ENCODE data around the gene ARHGAP23. TPM values are rescaled to one million over a fixed set of nuclear protein-coding genes. Genes with fewer than 3 reads are reported as not detected.

The ARHGAP23 gene, protein sequence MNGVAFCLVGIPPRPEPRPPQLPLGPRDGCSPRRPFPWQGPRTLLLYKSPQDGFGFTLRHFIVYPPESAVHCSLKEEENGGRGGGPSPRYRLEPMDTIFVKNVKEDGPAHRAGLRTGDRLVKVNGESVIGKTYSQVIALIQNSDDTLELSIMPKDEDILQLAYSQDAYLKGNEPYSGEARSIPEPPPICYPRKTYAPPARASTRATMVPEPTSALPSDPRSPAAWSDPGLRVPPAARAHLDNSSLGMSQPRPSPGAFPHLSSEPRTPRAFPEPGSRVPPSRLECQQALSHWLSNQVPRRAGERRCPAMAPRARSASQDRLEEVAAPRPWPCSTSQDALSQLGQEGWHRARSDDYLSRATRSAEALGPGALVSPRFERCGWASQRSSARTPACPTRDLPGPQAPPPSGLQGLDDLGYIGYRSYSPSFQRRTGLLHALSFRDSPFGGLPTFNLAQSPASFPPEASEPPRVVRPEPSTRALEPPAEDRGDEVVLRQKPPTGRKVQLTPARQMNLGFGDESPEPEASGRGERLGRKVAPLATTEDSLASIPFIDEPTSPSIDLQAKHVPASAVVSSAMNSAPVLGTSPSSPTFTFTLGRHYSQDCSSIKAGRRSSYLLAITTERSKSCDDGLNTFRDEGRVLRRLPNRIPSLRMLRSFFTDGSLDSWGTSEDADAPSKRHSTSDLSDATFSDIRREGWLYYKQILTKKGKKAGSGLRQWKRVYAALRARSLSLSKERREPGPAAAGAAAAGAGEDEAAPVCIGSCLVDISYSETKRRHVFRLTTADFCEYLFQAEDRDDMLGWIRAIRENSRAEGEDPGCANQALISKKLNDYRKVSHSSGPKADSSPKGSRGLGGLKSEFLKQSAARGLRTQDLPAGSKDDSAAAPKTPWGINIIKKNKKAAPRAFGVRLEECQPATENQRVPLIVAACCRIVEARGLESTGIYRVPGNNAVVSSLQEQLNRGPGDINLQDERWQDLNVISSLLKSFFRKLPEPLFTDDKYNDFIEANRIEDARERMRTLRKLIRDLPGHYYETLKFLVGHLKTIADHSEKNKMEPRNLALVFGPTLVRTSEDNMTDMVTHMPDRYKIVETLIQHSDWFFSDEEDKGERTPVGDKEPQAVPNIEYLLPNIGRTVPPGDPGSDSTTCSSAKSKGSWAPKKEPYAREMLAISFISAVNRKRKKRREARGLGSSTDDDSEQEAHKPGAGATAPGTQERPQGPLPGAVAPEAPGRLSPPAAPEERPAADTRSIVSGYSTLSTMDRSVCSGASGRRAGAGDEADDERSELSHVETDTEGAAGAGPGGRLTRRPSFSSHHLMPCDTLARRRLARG (N-terminal part only)
- total RNA-seq = 1 to 10 TPM in 1 of 2 experiments, under 1 TPM in 1; 0.48 to 1.0 TPM
- polyA plus RNA-seq = not detected

DNA sequence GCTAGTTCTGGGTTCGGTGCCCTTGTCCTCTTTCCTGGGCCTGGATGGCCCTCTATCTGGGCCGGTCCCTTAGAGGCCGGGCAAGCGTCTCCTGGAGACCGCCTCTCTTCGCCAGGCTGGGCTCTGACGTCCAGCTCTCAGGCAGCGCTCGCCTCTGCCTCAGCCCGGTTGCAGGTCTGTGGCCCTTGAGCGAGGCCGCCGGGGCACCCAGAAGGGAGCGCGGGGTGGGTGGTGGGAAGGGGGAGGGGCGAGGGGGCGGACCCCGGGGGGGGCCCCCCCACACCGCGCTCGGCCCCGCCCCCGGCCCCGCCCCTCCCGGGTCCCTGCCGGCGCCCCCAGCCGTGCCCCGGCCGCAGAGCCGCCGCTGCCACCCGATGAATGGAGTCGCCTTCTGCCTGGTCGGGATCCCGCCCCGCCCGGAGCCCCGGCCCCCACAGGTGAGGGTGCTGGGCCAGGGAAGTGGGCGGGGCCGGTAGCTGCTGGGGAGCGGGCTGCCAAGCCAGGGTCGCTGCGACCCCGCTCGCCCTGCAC, at the start of gene ARHGAP23:
TSS of gene ARHGAP23 (plus strand) at position 353 of the 531 bp plus-strand sequence. CDS start at position 375, 22 bp downstream.
- Histone ChIP-seq H3K36me3 (ENCODE audit: insufficient read depth, low read length) (no peaks in the 10 kb centered on the region), H3K4me3 (ENCODE audit: low read length) (peak within 1 kb of the TSS; percentile 50), H3K27me3 (ENCODE audit: insufficient read depth, low read length, poor library complexity, severe bottlenecking) (peaks cover 5% of the 10 kb centered on the region), H3K4me1 (ENCODE audit: insufficient read depth, low read length) (peaks cover 9% of the 10 kb centered on the region), H3K9me3 (ENCODE audit: low read length) (no peaks in the 10 kb centered on the region), H3K27ac (ENCODE audit: low read depth, low read length) (no peak within 1 kb of the TSS)
- H3K4me3 Mint-ChIP-seq = peak within 1 kb of the TSS; percentile 64 to 89 (median 71)
- peak within 1 kb of the TSS in 5 of 8 donors; percentile 11 to 88 (median 39) for H3K27ac Mint-ChIP-seq
- no peaks in the 10 kb centered on the region for H3K36me3 Mint-ChIP-seq
- H3K4me1 Mint-ChIP-seq = peaks cover 6 to 20% (median 9%) of the 10 kb centered on the region in 3 donors
- H3K27me3 Mint-ChIP-seq = peaks cover 25 to 55% of the 10 kb centered on the region in 2 donors
- DNase-seq = peak; percentile 24 to 57 (median 31)
- CTCF ChIA-PET = interaction anchor here (2.0 kb wide), 1 partner anchor 79 kb away, joined by 5 read pairs; no protein-coding TSS in a partner anchor
- POLR2A ChIA-PET = no interaction called here
- H3K9me3 Mint-ChIP-seq = no peaks in the 10 kb centered on the region

GRCh38 chr17:38379448-38379847, 48.8 kb upstream of the ARHGAP23 start:
- H3K4me1 ChIP-seq (ENCODE audit: insufficient read depth, low read length) = no peaks in the 10 kb centered on the region
- CTCF ChIA-PET = no interaction called here
- H3K4me3 ChIP-seq (ENCODE audit: low read length) = no peak overlapping the region
- DNase-seq = no peak
- H3K27me3 Mint-ChIP-seq = no peaks in the 10 kb centered on the region
- no peaks in the 10 kb centered on the region for H3K4me1 Mint-ChIP-seq
- no peak overlapping the region for H3K4me3 Mint-ChIP-seq
- POLR2A ChIA-PET = no interaction called here
- peaks cover 7% of the 10 kb centered on the region for H3K36me3 ChIP-seq (ENCODE audit: insufficient read depth, low read length)
- no peak overlapping the region for H3K27ac Mint-ChIP-seq
- H3K27me3 ChIP-seq (ENCODE audit: insufficient read depth, low read length, poor library complexity, severe bottlenecking) = no peaks in the 10 kb centered on the region
- peaks cover 0 to 58% (median 17%) of the 10 kb centered on the region in 3 donors for H3K36me3 Mint-ChIP-seq
- H3K9me3 ChIP-seq (ENCODE audit: low read length) = no peaks in the 10 kb centered on the region
- no peak overlapping the region for H3K27ac ChIP-seq (ENCODE audit: low read depth, low read length)
- no peaks in the 10 kb centered on the region for H3K9me3 Mint-ChIP-seq

DNA sequence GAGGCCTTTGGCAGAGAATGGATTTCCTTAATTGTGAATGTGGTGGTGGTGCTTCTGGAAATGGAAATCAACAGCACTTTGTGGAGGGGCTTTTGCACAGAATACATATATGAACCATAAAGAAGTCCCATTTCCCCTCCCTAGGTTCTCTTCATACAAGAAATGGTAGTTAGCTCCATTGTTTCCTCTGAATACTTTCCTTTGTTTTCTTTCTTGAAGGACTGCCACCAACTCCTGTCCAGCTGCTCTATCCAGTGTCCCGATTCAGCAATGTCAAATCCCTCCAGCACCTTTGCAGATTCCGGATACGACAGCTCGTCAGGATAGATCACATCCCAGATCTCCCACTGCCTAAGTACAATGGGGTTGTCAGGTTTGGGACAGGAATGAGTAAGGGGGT, 33.2 kb upstream of the ARHGAP23 start:
- DNase-seq = no peak
- Mint-ChIP-seq H3K36me3 (peaks cover 9 to 67% (median 22%) of the 10 kb centered on the region in 3 donors), H3K27ac (peak overlapping the region in 1 of 8 donors; percentile 30), H3K4me1 (no peaks in the 10 kb centered on the region), H3K9me3 (no peaks in the 10 kb centered on the region), H3K27me3 (peaks cover 0 to 1% of the 10 kb centered on the region in 2 donors), H3K4me3 (no peak overlapping the region)
- Histone ChIP-seq H3K27me3 (ENCODE audit: insufficient read depth, low read length, poor library complexity, severe bottlenecking) (no peaks in the 10 kb centered on the region), H3K36me3 (ENCODE audit: insufficient read depth, low read length) (peaks cover 23% of the 10 kb centered on the region), H3K9me3 (ENCODE audit: low read length) (no peaks in the 10 kb centered on the region), H3K4me3 (ENCODE audit: low read length) (no peak overlapping the region), H3K27ac (ENCODE audit: low read depth, low read length) (no peak overlapping the region), H3K4me1 (ENCODE audit: insufficient read depth, low read length) (no peaks in the 10 kb centered on the region)
- POLR2A ChIA-PET = no interaction called here
- CTCF ChIA-PET = interaction anchor here (2.2 kb wide), 1 partner anchor 19 kb away, joined by 7 read pairs; no protein-coding TSS in a partner anchor

GRCh38 chr17:38397227-38397626, 31.0 kb upstream of the ARHGAP23 start:
- Histone ChIP-seq H3K4me1 (ENCODE audit: insufficient read depth, low read length) (no peaks in the 10 kb centered on the region), H3K27ac (ENCODE audit: low read depth, low read length) (no peak overlapping the region), H3K27me3 (ENCODE audit: insufficient read depth, low read length, poor library complexity, severe bottlenecking) (no peaks in the 10 kb centered on the region), H3K36me3 (ENCODE audit: insufficient read depth, low read length) (peaks cover 34% of the 10 kb centered on the region), H3K9me3 (ENCODE audit: low read length) (no peaks in the 10 kb centered on the region), H3K4me3 (ENCODE audit: low read length) (no peak overlapping the region)
- no peak for DNase-seq
- no peak overlapping the region for H3K4me3 Mint-ChIP-seq
- ChIA-PET CTCF (no interaction called here), POLR2A (no interaction called here)
- H3K27me3 Mint-ChIP-seq = no peaks in the 10 kb centered on the region
- no peaks in the 10 kb centered on the region for H3K4me1 Mint-ChIP-seq
- H3K9me3 Mint-ChIP-seq = no peaks in the 10 kb centered on the region
- H3K27ac Mint-ChIP-seq = no peak overlapping the region
- peaks cover 9 to 82% (median 24%) of the 10 kb centered on the region in 3 donors for H3K36me3 Mint-ChIP-seq

DNA sequence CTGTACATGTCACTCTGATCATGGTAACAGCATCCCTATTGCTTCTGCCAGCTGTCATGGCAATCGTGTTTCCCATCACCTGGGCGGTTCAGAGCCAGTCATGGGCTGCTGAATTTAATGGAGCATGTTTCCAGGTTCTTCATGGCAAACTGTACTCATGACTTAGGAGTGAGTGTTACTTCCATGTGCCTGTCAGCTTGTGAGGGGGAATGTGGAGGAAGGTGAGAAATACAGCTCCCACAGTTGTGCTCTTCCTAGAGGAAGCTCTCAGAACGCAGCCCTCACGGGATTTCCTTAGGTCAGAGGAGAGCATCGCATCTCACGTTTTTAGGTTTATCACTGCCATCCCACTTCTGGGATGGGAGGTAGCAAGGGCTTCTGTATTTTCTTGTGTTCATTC, 28.0 kb upstream of the ARHGAP23 start:
- peaks cover 9 to 65% (median 23%) of the 10 kb centered on the region in 3 donors for H3K36me3 Mint-ChIP-seq
- peak overlapping the region in 2 of 8 donors; percentile 36 to 64 for H3K27ac Mint-ChIP-seq
- Histone ChIP-seq H3K36me3 (ENCODE audit: insufficient read depth, low read length) (peaks cover 31% of the 10 kb centered on the region), H3K9me3 (ENCODE audit: low read length) (no peaks in the 10 kb centered on the region), H3K27me3 (ENCODE audit: insufficient read depth, low read length, poor library complexity, severe bottlenecking) (no peaks in the 10 kb centered on the region), H3K4me3 (ENCODE audit: low read length) (no peak overlapping the region), H3K4me1 (ENCODE audit: insufficient read depth, low read length) (no peaks in the 10 kb centered on the region), H3K27ac (ENCODE audit: low read depth, low read length) (no peak overlapping the region)
- H3K4me1 Mint-ChIP-seq = no peaks in the 10 kb centered on the region
- CTCF ChIA-PET = interaction anchor here (1.2 to 1.3 kb wide), 3 partner anchors 14 to 51 kb away, joined by 3 to 6 read pairs (median 4); no protein-coding TSS in a partner anchor
- no peak overlapping the region for H3K4me3 Mint-ChIP-seq
- H3K27me3 Mint-ChIP-seq = no peaks in the 10 kb centered on the region
- POLR2A ChIA-PET = no interaction called here
- no peaks in the 10 kb centered on the region for H3K9me3 Mint-ChIP-seq
- no peak for DNase-seq

- no peak overlapping the region for H3K4me3 ChIP-seq (ENCODE audit: low read length)
- H3K9me3 ChIP-seq (ENCODE audit: low read length) = no peaks in the 10 kb centered on the region
- peaks cover 23% of the 10 kb centered on the region for H3K36me3 ChIP-seq (ENCODE audit: insufficient read depth, low read length)
- H3K27ac ChIP-seq (ENCODE audit: low read depth, low read length) = no peak overlapping the region
- no peak for DNase-seq
- Mint-ChIP-seq H3K27ac (no peak overlapping the region), H3K4me3 (no peak overlapping the region), H3K4me1 (no peaks in the 10 kb centered on the region), H3K36me3 (peaks cover 5 to 53% (median 15%) of the 10 kb centered on the region in 3 donors), H3K9me3 (no peaks in the 10 kb centered on the region), H3K27me3 (no peaks in the 10 kb centered on the region)
- CTCF ChIA-PET = no interaction called here
- POLR2A ChIA-PET = no interaction called here
- no peaks in the 10 kb centered on the region for H3K27me3 ChIP-seq (ENCODE audit: insufficient read depth, low read length, poor library complexity, severe bottlenecking)
- no peaks in the 10 kb centered on the region for H3K4me1 ChIP-seq (ENCODE audit: insufficient read depth, low read length)
Observed at GRCh38 chr17:38401459-38401858, 26.8 kb upstream of the ARHGAP23 start.

GRCh38 chr17:38402897-38403296, 25.4 kb upstream of the ARHGAP23 start:
- no peaks in the 10 kb centered on the region for H3K9me3 Mint-ChIP-seq
- H3K4me3 ChIP-seq (ENCODE audit: low read length) = no peak overlapping the region
- H3K4me3 Mint-ChIP-seq = no peak overlapping the region
- peaks cover 18% of the 10 kb centered on the region for H3K36me3 ChIP-seq (ENCODE audit: insufficient read depth, low read length)
- peaks cover 0 to 40% (median 12%) of the 10 kb centered on the region in 3 donors for H3K36me3 Mint-ChIP-seq
- no peaks in the 10 kb centered on the region for H3K4me1 ChIP-seq (ENCODE audit: insufficient read depth, low read length)
- no peak overlapping the region for H3K27ac Mint-ChIP-seq
- H3K4me1 Mint-ChIP-seq = no peaks in the 10 kb centered on the region
- no peak overlapping the region for H3K27ac ChIP-seq (ENCODE audit: low read depth, low read length)
- no peaks in the 10 kb centered on the region for H3K27me3 Mint-ChIP-seq
- no peaks in the 10 kb centered on the region for H3K27me3 ChIP-seq (ENCODE audit: insufficient read depth, low read length, poor library complexity, severe bottlenecking)
- POLR2A ChIA-PET = no interaction called here
- no peak for DNase-seq
- CTCF ChIA-PET = interaction anchor here (1.0 kb wide), 1 partner anchor 54 kb away, joined by 5 read pairs; no protein-coding TSS in a partner anchor
- no peaks in the 10 kb centered on the region for H3K9me3 ChIP-seq (ENCODE audit: low read length)

All from CD8-positive, alpha-beta memory T cell (primary cell).